Measurements from ENCODE around the gene MOV10. TPM values are rescaled to one million over a fixed set of nuclear protein-coding genes. Genes with fewer than 3 reads are reported as not detected.
A peak's percentile ranks its signal among the peaks of the same experiment; 100 is the strongest.

Gene MOV10
- total RNA-seq, 4 donors from 2014 or later: 75.3 to 161 (median 143) TPM

- no peaks in the 10 kb centered on the region for H3K9me3 ChIP-seq
- no peaks in the 10 kb centered on the region for H3K27me3 ChIP-seq
- no peak overlapping the region for H3K4me3 ChIP-seq
- TF ChIP-seq CTCF (IDR thresholded peaks at IDR 0.05): no peak
- no peak for TF ChIP-seq POLR2A (IDR thresholded peaks at IDR 0.05)
- H3K4me1 ChIP-seq: peaks cover 0 to 25% (median 5%) of the 10 kb centered on the region in 4 donors
- H3K36me3 ChIP-seq: peaks cover 0 to 8% (median 0%) of the 10 kb centered on the region in 3 donors
- no peak for DNase-seq
- H3K27ac ChIP-seq: no peak overlapping the region
These were observed 45.2 kb upstream of the MOV10 start for GRCh38 chr1:112629256-112629655.

- no peaks in the 10 kb centered on the region for H3K27me3 ChIP-seq
- H3K4me3 ChIP-seq: no peak overlapping the region
- H3K36me3 ChIP-seq: no peaks in the 10 kb centered on the region
- H3K4me1 ChIP-seq: peaks cover 0 to 24% (median 13%) of the 10 kb centered on the region in 4 donors
- H3K27ac ChIP-seq: no peak overlapping the region
- no peak for DNase-seq
- no peaks in the 10 kb centered on the region for H3K9me3 ChIP-seq
- TF ChIP-seq CTCF (IDR thresholded peaks at IDR 0.05): no peak
- TF ChIP-seq POLR2A (IDR thresholded peaks at IDR 0.05): no peak
These were observed 40.8 kb upstream of the MOV10 start for GRCh38 chr1:112633628-112634027.

- no peaks in the 10 kb centered on the region for H3K27me3 ChIP-seq
- no peak overlapping the region for H3K27ac ChIP-seq
- no peaks in the 10 kb centered on the region for H3K9me3 ChIP-seq
- no peak overlapping the region for H3K4me3 ChIP-seq
- TF ChIP-seq POLR2A (IDR thresholded peaks at IDR 0.05) (no peak), CTCF (IDR thresholded peaks at IDR 0.05) (no peak)
- H3K36me3 ChIP-seq: no peaks in the 10 kb centered on the region
- H3K4me1 ChIP-seq: peaks cover 0 to 24% (median 13%) of the 10 kb centered on the region in 4 donors
- no peak for DNase-seq
These were observed 40.1 kb upstream of the MOV10 start for GRCh38 chr1:112634367-112634766.

- Histone ChIP-seq H3K27ac (no peak overlapping the region), H3K4me1 (peaks cover 0 to 24% (median 13%) of the 10 kb centered on the region in 4 donors)
- no peak for TF ChIP-seq POLR2A (IDR thresholded peaks at IDR 0.05)
- no peak for TF ChIP-seq CTCF (IDR thresholded peaks at IDR 0.05)
These were observed 38.4 kb upstream of the MOV10 start for GRCh38 chr1:112636056-112636455.

GRCh38 chr1:112636597-112637253 is 37.7 kb upstream of the MOV10 start:
- H3K27ac ChIP-seq: peak overlapping the region in 1 of 4 donors; percentile 14
- TF ChIP-seq POLR2A (IDR thresholded peaks at IDR 0.05): no peak
- TF ChIP-seq CTCF (IDR thresholded peaks at IDR 0.05): no peak
- DNase-seq: no peak
- H3K4me3 ChIP-seq: no peak overlapping the region
- H3K36me3 ChIP-seq: no peaks in the 10 kb centered on the region
- no peaks in the 10 kb centered on the region for H3K27me3 ChIP-seq
- no peaks in the 10 kb centered on the region for H3K9me3 ChIP-seq
- H3K4me1 ChIP-seq: peaks cover 0 to 24% (median 13%) of the 10 kb centered on the region in 4 donors

More at GRCh38 chr1:112636056-112636455, 38.4 kb upstream of the MOV10 start:
- no peak for DNase-seq
- Histone ChIP-seq H3K4me3 (no peak overlapping the region), H3K27me3 (no peaks in the 10 kb centered on the region), H3K36me3 (no peaks in the 10 kb centered on the region), H3K9me3 (no peaks in the 10 kb centered on the region)
